ENCODE results near the gene NDRG3. TPM values are rescaled to one million over a fixed set of nuclear protein-coding genes. Genes with fewer than 3 reads are reported as not detected.

The NDRG3 gene
- total and polyA plus RNA-seq, 4 donors = 12.2 to 20.8 (median 17.7) TPM

- no peaks in the 10 kb centered on the region for H3K9me3 ChIP-seq (ENCODE audit: control insufficient read depth in 4 of 4, insufficient read depth in 3 of 4, low read length in 3 of 4)
- no peak overlapping the region for H3K9ac ChIP-seq (ENCODE audit: insufficient read depth in 1 of 2, low read length in 2 of 2)
- WGBS, 2 donors = 84 to 92% methylated on average over 14 of the region's 14 CpGs
- H3K27ac ChIP-seq (ENCODE audit: low read depth in 1 of 2, low read length in 1 of 2) = no peak overlapping the region
- ATAC-seq (ENCODE audit: insufficient read depth, low FRiP score) = no peak
- H3K4me1 ChIP-seq (ENCODE audit: control insufficient read depth in 5 of 5, insufficient read depth in 5 of 5, low read length in 5 of 5) = no peaks in the 10 kb centered on the region
- no peaks in the 10 kb centered on the region for H3K27me3 ChIP-seq (ENCODE audit: control insufficient read depth in 3 of 3, insufficient read depth in 3 of 3, low read length in 2 of 3)
- no peak for DNase-seq
- H3K4me3 ChIP-seq = no peak overlapping the region
- no peak for TF ChIP-seq CTCF (IDR thresholded peaks at IDR 0.05; ENCODE audit: control extremely low read depth, extremely low read depth)
- H3K36me3 ChIP-seq (ENCODE audit: control insufficient read depth in 4 of 4, insufficient read depth in 4 of 4, low read length in 4 of 4) = no peaks in the 10 kb centered on the region
Measured at GRCh38 chr20:36632487-36633284, 113.2 kb downstream of the NDRG3 start.

- no peak for ATAC-seq (ENCODE audit: insufficient read depth, low FRiP score)
- WGBS, 2 donors = 77 to 85% methylated on average over 3 of the region's 3 CpGs
Measured at GRCh38 chr20:36632147-36632486, 113.8 kb downstream of the NDRG3 start.

GRCh38 chr20:36631646-36632045 is 114.2 kb downstream of the NDRG3 start:
- no peak overlapping the region for H3K9ac ChIP-seq (ENCODE audit: insufficient read depth in 1 of 2, low read length in 2 of 2)
- H3K36me3 ChIP-seq (ENCODE audit: control insufficient read depth in 4 of 4, insufficient read depth in 4 of 4, low read length in 4 of 4) = no peaks in the 10 kb centered on the region
- no peak for TF ChIP-seq CTCF (IDR thresholded peaks at IDR 0.05; ENCODE audit: control extremely low read depth, extremely low read depth)
- no peaks in the 10 kb centered on the region for H3K4me1 ChIP-seq (ENCODE audit: control insufficient read depth in 5 of 5, insufficient read depth in 5 of 5, low read length in 5 of 5)
- ATAC-seq (ENCODE audit: insufficient read depth, low FRiP score) = no peak
- H3K4me3 ChIP-seq = no peak overlapping the region
- no peak for DNase-seq
- no peak overlapping the region for H3K27ac ChIP-seq (ENCODE audit: low read depth in 1 of 2, low read length in 1 of 2)
- WGBS, 2 donors = 49 to 79% methylated on average over 6 of the region's 6 CpGs
- no peaks in the 10 kb centered on the region for H3K27me3 ChIP-seq (ENCODE audit: control insufficient read depth in 3 of 3, insufficient read depth in 3 of 3, low read length in 2 of 3)
- H3K9me3 ChIP-seq (ENCODE audit: control insufficient read depth in 4 of 4, insufficient read depth in 3 of 4, low read length in 3 of 4) = no peaks in the 10 kb centered on the region

More at GRCh38 chr20:36632147-36632486, 113.8 kb downstream of the NDRG3 start:
- Histone ChIP-seq H3K9me3 (ENCODE audit: control insufficient read depth in 4 of 4, insufficient read depth in 3 of 4, low read length in 3 of 4) (no peaks in the 10 kb centered on the region), H3K4me3 (no peak overlapping the region), H3K27ac (ENCODE audit: low read depth in 1 of 2, low read length in 1 of 2) (no peak overlapping the region), H3K4me1 (ENCODE audit: control insufficient read depth in 5 of 5, insufficient read depth in 5 of 5, low read length in 5 of 5) (no peaks in the 10 kb centered on the region), H3K36me3 (ENCODE audit: control insufficient read depth in 4 of 4, insufficient read depth in 4 of 4, low read length in 4 of 4) (no peaks in the 10 kb centered on the region), H3K27me3 (ENCODE audit: control insufficient read depth in 3 of 3, insufficient read depth in 3 of 3, low read length in 2 of 3) (no peaks in the 10 kb centered on the region), H3K9ac (ENCODE audit: insufficient read depth in 1 of 2, low read length in 2 of 2) (no peak overlapping the region)
- TF ChIP-seq CTCF (IDR thresholded peaks at IDR 0.05; ENCODE audit: control extremely low read depth, extremely low read depth) = no peak
- no peak for DNase-seq

All from lung (tissue), 12 donors.